ENCODE results near the gene SLC35G1. TPM values are rescaled to one million over a fixed set of nuclear protein-coding genes. Genes with fewer than 3 reads are reported as not detected.

Gene SLC35G1
- polyA plus RNA-seq, 1 experiment: 4.5 TPM

- no peak for TF ChIP-seq CTCF (IDR thresholded peaks at IDR 0.05; ENCODE audit: insufficient read depth, low read depth, low read length)
- Histone ChIP-seq H3K4me3 (ENCODE audit: low read depth, low read length) (no peak overlapping the region), H3K27me3 (ENCODE audit: control insufficient read depth, insufficient read depth, low read length) (no peaks in the 10 kb centered on the region), H3K36me3 (ENCODE audit: control insufficient read depth, insufficient read depth, low read length) (no peaks in the 10 kb centered on the region)
- ChIA-PET POLR2A (no interaction called here), CTCF (no interaction called here)
- DNase-seq (ENCODE audit: low read depth): no peak
These were observed 44.4 kb downstream of the SLC35G1 start for GRCh38 chr10:93938140-93938539.

- DNase-seq (ENCODE audit: low read depth): no peak
- POLR2A ChIA-PET: no interaction called here
- no peak overlapping the region for H3K4me3 ChIP-seq (ENCODE audit: low read depth, low read length)
These were observed 47.1 kb downstream of the SLC35G1 start for GRCh38 chr10:93940881-93941280.

GRCh38 chr10:93941606-93942005, 47.8 kb downstream of the SLC35G1 start:
- no peak for DNase-seq (ENCODE audit: low read depth)
- ChIA-PET POLR2A (no interaction called here), CTCF (no interaction called here)
- H3K27me3 ChIP-seq (ENCODE audit: control insufficient read depth, insufficient read depth, low read length): no peaks in the 10 kb centered on the region
- no peaks in the 10 kb centered on the region for H3K36me3 ChIP-seq (ENCODE audit: control insufficient read depth, insufficient read depth, low read length)
- no peak for TF ChIP-seq CTCF (IDR thresholded peaks at IDR 0.05; ENCODE audit: insufficient read depth, low read depth, low read length)
- H3K4me3 ChIP-seq (ENCODE audit: low read depth, low read length): no peak overlapping the region

More at GRCh38 chr10:93940881-93941280, 47.1 kb downstream of the SLC35G1 start:
- H3K27me3 ChIP-seq (ENCODE audit: control insufficient read depth, insufficient read depth, low read length): no peaks in the 10 kb centered on the region
- CTCF ChIA-PET: no interaction called here
- no peak for TF ChIP-seq CTCF (IDR thresholded peaks at IDR 0.05; ENCODE audit: insufficient read depth, low read depth, low read length)
- no peaks in the 10 kb centered on the region for H3K36me3 ChIP-seq (ENCODE audit: control insufficient read depth, insufficient read depth, low read length)

- no peak for TF ChIP-seq CTCF (IDR thresholded peaks at IDR 0.05; ENCODE audit: insufficient read depth, low read depth, low read length)
- ChIA-PET POLR2A (no interaction called here), CTCF (interaction anchor here (1.3 kb wide), 1 partner anchor 11 kb away, joined by 3 read pairs; no protein-coding TSS in a partner anchor)
- no peaks in the 10 kb centered on the region for H3K27me3 ChIP-seq (ENCODE audit: control insufficient read depth, insufficient read depth, low read length)
- DNase-seq (ENCODE audit: low read depth): no peak
- no peak overlapping the region for H3K4me3 ChIP-seq (ENCODE audit: low read depth, low read length)
- no peaks in the 10 kb centered on the region for H3K36me3 ChIP-seq (ENCODE audit: control insufficient read depth, insufficient read depth, low read length)
These were observed 52.0 kb downstream of the SLC35G1 start for GRCh38 chr10:93945819-93946218.

GRCh38 chr10:93947055-93947454, 53.3 kb downstream of the SLC35G1 start:
- POLR2A ChIA-PET: no interaction called here
- TF ChIP-seq CTCF (IDR thresholded peaks at IDR 0.05; ENCODE audit: insufficient read depth, low read depth, low read length): no peak
- no peaks in the 10 kb centered on the region for H3K27me3 ChIP-seq (ENCODE audit: control insufficient read depth, insufficient read depth, low read length)
- no peak overlapping the region for H3K4me3 ChIP-seq (ENCODE audit: low read depth, low read length)
- no peaks in the 10 kb centered on the region for H3K36me3 ChIP-seq (ENCODE audit: control insufficient read depth, insufficient read depth, low read length)
- DNase-seq (ENCODE audit: low read depth): peak; percentile 39
- CTCF ChIA-PET: no interaction called here
